NCI-H2227 (cell line): ENCODE results near the gene RPP25.
A peak's percentile ranks its signal among the peaks of the same experiment; 100 is the strongest.

Experiments
- DNase-seq: peaks from one replicate; lab custom pipeline; 2025; ENCODE audit not compliant: unreplicated experiment; lab: John Stamatoyannopoulos, UW

RPP25 gene

DNA sequence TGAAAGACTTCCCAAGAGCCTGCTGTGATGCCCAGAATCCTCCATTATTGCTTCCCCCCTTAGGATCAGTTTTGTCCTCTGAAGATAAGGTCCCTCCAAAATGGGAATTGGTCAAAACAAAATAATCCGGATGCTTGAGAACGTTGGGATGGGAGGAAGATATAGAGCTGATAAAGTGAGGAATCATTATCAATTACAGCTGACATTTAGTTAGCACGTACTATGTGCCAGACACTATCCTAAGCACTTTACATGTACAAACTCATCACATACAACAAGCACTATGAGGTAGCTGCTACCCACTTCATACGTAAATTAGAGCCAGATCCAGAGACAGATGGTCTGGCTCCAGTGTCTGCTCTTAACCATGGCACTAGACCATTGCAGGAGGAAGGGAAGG lies 6.6 kb upstream of the RPP25 start:
- no peak for DNase-seq

GRCh38 chr15:74962671-74963070 lies 6.1 kb upstream of the RPP25 start:
- DNase-seq = no peak

DNA sequence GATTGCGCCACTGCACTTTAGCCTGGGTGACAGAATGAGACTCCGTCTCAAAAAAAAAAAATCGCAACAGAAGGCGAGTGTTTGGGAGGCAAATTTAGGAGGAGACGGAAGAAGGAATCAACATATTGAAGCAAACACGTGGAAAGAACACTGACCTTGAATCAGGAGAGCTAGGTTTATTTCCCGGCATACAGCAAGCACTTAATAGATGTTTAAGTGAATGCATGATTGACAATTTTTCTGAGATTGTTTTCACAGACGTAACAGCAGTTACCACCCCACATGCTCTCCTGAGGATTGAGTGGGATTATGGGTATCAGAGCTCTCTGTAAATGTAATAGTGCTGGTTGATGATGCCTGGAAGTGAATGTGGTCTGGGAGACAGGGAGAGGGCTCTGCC lies 5.6 kb upstream of the RPP25 start:
- no peak for DNase-seq

DNA sequence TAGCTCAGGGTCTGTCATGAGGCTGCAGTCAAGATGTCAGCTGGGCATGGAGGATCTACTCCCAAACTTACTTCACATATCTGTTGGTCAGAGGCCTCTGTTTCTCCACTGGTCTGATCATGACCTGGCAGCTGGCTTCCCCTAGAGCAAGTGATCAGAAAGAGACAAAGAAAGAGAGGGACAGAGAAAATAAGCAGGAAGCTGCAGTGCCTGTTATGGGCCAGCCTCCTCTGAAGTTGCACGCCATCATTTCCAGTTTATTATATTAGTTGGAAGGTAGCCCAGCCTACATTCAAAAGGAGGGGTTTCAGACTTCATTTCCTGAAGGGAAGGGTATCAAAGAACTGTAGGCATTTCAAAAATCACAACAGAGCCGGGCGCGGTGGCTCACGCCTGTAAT lies 5.0 kb upstream of the RPP25 start:
- no peak for DNase-seq

- DNase-seq = no peak
These were observed 4.5 kb upstream of the RPP25 start for GRCh38 chr15:74960995-74961588.

DNA sequence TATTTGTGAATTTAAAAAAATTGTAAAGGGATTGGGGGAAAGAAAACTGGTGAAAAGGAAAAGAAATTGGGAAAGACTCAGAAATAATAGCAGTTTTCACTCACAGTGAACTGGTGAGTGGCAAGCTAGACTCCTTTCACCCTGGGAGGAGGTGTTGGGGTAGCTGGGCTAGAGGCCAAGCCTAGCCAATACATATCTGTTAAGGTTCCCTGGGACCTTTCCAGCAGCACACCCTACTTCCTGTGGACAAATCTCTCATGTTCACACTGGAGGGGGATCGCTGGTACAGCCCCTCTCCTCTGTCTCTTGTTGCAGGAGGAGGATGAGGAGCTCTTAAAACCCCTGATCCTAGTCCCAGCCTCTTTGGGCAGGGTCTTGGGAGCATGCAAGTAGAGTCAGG lies 3.7 kb upstream of the RPP25 start:
- peak; percentile 46 for DNase-seq

- DNase-seq = no peak
These were observed 3.0 kb upstream of the RPP25 start for GRCh38 chr15:74959586-74959939.

DNA sequence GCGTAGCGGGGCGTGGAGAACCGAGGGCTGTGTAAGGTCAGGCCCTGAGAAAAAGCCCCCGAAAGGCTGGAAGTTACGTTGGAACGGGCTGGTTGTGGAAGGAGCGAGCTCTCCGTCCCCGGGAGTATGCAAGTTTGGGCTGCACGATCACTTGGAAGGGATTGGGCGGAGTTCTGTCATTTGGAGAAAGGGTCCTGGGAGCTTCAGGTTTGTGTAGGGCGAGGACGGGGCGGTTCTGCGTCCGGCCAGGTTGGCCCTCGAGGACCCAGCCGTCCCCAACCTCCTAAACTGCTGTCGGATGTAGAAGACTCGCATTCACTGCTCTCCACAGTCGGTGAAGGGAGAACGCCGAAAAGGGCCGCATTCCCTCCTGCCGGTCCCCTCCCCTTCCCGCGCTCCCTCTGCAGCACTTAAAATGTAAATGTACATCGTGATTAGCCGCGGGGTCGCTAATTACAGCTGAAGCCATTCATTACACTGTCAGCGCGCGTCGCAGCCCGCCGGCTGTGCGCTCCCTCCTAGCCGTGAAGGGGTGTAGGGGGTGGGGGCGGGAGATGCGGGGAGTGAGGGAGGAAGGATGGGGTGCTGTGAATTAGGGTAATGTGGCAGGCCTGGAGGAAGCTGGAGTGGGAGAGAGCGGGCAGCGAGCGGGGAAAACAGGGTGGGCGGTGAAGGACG lies 2.5 kb upstream of the RPP25 start:
- DNase-seq = peak; percentile 30

- peak; percentile 53 for DNase-seq
These were observed 1.8 kb upstream of the RPP25 start for GRCh38 chr15:74958320-74958907.

GRCh38 chr15:74957476-74958035 lies 984 bp upstream of the RPP25 start:
- DNase-seq = no peak

- DNase-seq = no peak
These were observed 550 bp downstream of the RPP25 start for GRCh38 chr15:74955796-74956647.

DNA sequence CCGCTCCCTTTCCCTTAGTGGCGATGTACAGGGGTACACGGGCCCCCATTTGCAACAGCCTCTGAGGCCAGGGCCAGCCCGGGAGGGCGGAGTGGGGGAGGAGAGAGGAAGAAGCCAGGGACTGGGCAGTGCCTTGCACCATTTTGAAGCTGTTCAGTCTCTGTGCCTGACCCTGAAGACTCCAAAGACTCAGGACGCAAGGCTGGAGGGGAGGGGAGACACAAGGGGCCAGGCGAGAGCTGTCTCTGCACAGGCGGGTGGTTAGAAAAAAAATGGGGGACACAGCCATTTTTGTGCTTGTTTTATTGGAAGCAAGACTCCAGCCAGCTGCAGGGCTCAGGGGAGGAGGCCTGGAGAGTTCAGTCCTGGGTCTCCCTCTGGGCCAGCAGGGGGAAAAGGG lies 1.6 kb downstream of the RPP25 start:
- no peak for DNase-seq

GRCh38 chr15:74954515-74954914 lies 2.1 kb downstream of the RPP25 start:
- peak; percentile 48 for DNase-seq

DNA sequence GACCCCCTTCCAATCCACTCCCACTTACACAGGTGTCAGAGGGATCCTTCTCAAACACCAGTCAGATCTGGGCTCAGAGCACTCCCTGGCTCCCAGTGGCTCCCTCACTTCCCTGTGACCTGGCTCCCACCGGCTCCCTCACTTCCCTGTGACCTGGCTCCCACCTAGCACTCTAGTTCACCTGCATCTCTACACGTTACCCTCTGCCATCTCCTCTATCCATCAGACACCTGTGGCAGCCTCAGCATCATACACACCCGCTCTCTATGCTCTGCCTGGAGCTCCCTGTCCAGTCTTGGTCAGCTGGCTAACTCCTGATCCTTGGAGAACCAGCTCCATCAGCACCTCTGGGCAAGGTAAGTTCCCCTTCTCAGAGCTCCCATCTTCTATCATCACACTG lies 5.6 kb downstream of the RPP25 start:
- no peak for DNase-seq

- DNase-seq = peak; percentile 82
These were observed 6.3 kb downstream of the RPP25 start for GRCh38 chr15:74950078-74950908.

- DNase-seq = peak; percentile 95
These were observed 18.8 kb downstream of the RPP25 start, which contains the start of gene COX5A for GRCh38 chr15:74937590-74938371. Gene COX5A (minus strand): TSS chr15:74938073. CDS start chr15:74938014, 59 bp downstream.

DNA sequence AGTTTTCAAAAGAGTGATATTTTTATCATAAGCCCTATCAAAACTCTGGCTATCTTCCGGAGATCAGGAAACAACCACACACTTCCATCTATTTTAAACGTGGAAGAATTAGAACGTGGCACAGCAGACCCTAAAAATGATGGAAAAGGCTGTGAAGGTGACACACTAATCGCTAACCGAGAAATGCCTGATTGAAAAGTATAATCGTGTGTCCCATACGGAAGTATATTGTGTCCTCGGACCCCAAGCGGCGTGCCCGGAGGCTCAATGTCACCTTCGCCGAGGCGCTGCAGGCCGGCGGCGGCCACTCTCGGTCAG lies 19.3 kb downstream of the RPP25 start:
- peak; percentile 6 for DNase-seq

DNA sequence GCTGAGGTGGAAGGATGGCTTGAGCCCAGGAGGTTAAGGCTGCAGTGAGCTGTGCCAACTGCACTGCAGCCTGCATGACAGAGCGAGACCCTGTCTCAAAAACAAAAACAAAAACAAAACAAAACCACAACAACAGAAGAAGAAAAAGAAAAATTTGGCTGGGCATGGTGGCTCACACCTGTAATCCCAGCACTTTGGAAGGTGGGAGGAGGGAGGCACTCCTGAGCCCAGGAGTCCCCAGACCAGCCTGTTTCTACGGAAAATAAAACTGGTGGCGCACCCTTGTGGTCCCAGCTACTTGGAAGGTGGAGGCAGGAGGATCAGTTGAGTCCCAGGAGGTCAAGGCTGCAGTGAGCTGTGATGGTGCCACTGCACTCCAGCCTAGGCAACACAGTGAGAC lies 21.4 kb downstream of the RPP25 start:
- DNase-seq = peak; percentile 1

DNA sequence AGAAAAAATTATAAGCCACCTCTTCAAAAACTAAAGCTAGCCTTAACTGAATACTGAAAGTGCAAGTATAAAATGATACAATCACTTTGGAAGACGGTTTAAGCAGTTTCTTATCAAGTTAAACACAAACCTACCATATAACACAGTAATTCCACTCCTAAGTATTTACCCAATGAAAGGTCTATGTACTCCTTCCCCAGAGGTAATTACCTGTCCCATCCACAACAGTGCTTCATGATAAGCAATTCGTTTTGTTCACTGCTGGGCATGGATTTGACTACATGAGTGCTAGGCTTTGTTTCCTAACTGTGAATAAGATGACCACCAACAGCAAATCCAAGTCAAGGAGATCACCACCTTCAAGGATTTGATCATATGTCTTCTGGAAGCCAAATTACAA lies 23.0 kb downstream of the RPP25 start:
- no peak for DNase-seq

DNA sequence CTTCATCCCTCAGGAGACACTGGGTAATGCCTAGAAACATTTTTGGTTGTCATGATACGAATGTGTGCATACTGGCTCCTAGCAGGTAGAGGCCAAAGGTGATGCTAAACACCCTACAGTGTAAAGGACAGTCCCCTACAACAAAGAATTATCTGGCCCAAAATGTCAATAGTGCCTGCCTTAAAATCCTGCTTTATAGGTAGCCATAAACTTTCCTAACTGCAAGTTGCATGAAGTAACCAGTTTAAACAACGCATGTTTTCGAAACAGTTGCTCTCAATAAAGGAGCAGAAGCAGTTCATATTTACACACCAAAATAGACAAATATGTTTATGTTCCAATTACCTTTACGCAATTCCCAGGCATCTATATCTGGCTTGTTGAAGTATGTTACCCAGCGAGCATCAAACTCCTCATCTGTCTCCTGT lies 27.8 kb downstream of the RPP25 start:
- DNase-seq = no peak
